HG03558 (cell line): ENCODE results near the gene CLDN7.

Experiments used
- ATAC-seq: cut with Tn5 transposase; IDR thresholded peaks from one replicate; pipeline ENCODE4 v1.9.1; 2021; ENCODE audit warnings: moderate number of reproducible peaks; ENCODE audit not compliant: unreplicated experiment; ENCODE audit errors: extremely low read depth

CLDN7 gene

GRCh38 chr17:7239091-7240027 is 22.9 kb downstream of the CLDN7 start, which contains the start of gene PHF23:
TSS of gene PHF23 (minus strand) at chr17:7239457. CDS start at chr17:7239279, 178 bp downstream.
- no peak for ATAC-seq

DNA sequence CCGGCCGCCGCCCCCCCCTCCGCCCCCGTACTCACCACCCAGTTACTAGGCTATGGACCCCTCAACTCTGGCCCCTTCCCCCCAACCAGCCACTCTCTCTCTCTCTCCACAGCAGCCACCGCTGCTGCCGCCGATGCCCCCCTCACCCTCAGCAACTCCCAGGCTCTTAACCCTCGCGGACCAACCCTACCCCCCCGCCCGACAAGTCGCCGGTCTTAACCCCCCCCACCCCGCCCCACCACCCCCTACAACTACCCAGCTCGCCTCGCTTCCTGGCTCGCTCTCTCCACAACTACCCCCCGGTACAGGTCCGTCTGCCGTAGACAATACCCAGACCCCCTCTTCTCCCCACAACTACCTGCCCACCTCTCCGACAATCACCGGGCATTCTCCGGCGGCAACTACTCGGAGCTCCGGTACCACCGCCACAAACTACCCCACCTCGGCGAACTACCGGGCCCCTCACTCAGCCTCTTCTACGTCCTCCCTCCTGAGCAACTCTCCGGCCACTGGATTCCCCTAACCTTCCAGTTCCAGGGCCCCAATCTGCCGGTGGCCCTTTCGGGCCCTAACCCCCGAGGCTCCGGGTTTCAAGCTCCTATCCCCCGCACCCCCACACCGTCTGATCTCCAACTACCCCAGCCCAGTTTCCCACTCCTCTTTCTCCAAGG is 23.7 kb downstream of the CLDN7 start:
- no peak for ATAC-seq

DNA sequence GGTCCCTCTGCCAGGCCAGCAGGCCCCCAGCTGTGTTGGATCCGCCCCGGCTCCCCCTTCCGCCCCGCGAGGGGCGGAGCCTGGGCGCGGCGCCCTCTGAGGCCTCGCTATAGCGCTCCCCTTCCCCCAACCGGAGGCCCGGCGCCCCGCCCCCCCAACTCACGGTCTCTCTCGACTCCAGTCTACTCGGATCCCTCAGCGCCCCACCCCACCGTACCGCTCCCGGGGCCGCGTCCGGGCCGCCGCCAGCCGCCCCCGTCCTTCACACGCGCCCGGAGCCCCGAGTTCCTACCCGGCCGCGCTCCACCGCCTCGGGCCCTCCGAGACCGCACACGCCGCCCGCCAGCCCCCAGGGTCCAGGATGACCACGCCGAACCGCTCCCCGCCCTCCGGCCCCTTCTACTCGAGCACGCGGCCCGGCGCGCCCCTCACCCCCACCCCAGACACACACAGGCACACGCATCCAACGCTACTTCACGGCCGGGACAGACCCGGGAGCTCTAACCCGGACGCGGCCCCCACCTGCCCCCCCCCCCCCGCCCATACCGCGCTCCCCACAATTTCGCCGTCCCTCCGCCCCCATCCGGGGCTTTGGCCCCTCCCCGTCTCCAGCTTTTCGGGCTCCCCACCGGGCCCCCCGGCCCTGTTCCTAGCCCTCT is 24.4 kb downstream of the CLDN7 start:
- no peak for ATAC-seq

GRCh38 chr17:7237266-7237760 is 25.0 kb downstream of the CLDN7 start:
- no peak for ATAC-seq

- no peak for ATAC-seq
Observed at GRCh38 chr17:7236808-7237207, 25.5 kb downstream of the CLDN7 start.

DNA sequence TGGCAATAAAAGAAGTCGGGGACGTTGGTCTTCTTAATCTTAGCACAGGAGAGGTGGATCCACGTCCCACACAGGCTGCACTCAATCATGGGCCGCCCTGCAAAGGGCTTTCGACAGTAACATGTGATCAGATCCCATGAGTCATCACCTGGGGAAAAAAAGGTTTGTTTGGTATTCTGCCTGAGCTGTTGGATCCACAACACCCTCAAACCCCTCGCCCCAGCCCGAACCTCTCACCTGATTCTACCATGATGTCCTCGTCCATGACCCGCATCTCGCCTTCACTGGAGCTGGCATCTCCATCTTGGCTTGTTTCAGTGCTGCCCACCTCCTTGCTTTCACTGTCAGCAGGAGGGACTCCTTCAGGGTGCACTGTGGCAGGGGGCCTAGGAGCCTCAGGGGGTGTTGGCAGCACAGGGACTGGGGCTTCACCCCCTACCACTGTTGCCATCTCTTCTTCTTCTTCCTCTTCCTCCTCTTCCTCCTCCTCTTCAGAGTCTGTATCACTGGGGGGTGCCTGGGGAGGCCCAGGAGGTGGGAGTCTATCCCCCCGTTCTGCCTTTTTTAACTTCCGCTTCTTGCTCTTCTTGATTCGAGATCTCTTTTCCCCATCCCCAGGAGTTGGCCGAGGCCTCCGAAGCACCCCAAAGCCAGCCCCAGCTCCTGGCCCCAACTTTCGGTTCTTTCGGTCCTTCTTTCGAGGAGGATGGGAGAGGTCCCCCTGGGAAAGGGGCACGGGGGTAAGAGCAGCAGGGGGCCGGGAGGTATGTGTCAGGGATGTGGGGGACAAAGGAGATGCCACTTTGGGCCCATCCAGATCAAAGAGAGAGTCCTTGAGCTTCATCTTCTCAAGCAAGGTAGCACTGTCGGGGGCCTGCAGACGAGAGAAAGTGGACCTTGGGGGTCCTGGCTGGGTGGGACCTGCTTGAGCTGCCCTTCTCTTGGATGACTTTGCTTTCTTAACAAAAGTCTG is 26.3 kb downstream of the CLDN7 start:
- ATAC-seq = no peak

GRCh38 chr17:7234083-7234951 is 28.0 kb downstream of the CLDN7 start, which contains the start of gene DVL2:
TSS of gene DVL2 (minus strand) at chr17:7234517. CDS start at chr17:7234262, 255 bp downstream.
- peak; percentile 32 for ATAC-seq

GRCh38 chr17:7233701-7234082 is 28.6 kb downstream of the CLDN7 start:
- no peak for ATAC-seq

- ATAC-seq = no peak
Observed at GRCh38 chr17:7232114-7232513, 30.2 kb downstream of the CLDN7 start.

- no peak for ATAC-seq
Observed at GRCh38 chr17:7229504-7229903, 32.8 kb downstream of the CLDN7 start.

DNA sequence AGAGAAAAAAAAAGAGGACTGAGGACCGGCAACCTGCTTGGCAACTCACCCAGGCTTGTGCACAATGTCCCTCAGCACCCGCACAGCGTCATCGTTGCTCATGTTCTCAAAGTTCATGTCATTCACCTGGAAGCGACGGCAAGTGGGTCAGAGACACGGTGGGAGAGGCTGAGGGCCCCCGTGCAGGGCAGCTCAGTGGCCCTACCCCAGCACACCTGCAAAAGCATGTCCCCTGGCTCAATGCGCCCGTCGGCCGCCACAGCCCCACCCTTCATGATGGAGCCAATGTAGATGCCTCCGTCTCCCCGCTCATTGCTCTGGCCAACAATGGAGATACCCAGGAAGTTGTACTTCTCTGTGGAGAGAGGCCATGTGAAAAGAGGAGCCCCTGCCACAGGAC is 33.4 kb downstream of the CLDN7 start:
- no peak for ATAC-seq

- ATAC-seq = no peak
Observed at GRCh38 chr17:7226721-7227710, 35.3 kb downstream of the CLDN7 start.

- no peak for ATAC-seq
Observed at GRCh38 chr17:7225711-7226331, 36.5 kb downstream of the CLDN7 start.

GRCh38 chr17:7224661-7225111 is 37.6 kb downstream of the CLDN7 start:
- no peak for ATAC-seq

GRCh38 chr17:7224110-7224509 is 38.2 kb downstream of the CLDN7 start:
- ATAC-seq = no peak

DNA sequence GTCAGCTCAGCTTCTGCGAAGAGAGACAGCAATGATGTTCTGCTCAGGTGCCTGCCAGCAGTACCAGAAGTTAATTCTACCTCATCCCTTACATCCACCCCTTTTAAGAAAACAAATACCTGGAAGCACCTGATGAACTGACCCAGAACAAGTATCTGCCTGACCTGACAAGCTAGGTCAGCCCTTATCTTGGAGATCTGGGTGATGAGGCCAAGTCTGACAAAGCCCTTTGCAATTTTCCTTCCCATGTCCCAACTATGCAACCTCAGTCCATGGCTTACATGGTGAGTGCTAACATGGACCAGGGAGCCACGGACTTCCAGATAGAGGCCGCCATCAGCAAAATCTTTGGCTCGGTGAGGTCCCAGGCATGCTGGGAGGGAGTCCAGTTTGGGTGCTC is 38.9 kb downstream of the CLDN7 start:
- ATAC-seq = no peak

DNA sequence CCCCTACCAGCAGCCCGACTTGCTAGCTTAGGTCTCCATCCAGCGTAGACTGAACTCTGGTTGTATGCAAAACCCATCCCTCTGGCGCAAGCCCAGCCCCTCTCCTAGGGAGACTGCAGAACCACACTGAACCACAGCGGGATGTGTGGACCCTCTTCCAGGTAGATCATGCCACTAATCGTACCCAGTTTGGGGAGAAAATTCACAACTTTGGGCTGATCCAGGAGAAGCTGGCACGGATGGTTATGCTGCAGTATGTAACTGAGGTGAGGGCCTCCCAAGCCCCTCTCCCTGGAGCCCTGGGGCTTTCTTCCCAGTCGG is 39.3 kb downstream of the CLDN7 start:
- no peak for ATAC-seq
